IPS-18a (cell line): ENCODE data around the gene ARMC8.

Experiments
- H3K27ac ChIP-seq: one replicate; pipeline ENCODE4 v1.5.1; 2013; ENCODE audit warnings: low read length
- H3K27me3 ChIP-seq: one replicate; pipeline ENCODE4 v1.6.1; 2013; ENCODE audit warnings: mild to moderate bottlenecking, low read length; ENCODE audit not compliant: control insufficient read depth, insufficient read depth
- H3K36me3 ChIP-seq: one replicate; pipeline ENCODE4 v1.6.1; 2013; ENCODE audit warnings: low read depth, low read length; ENCODE audit not compliant: control insufficient read depth
- H3K4me1 ChIP-seq: one replicate; pipeline ENCODE4 v1.6.1; 2013; ENCODE audit warnings: low read depth, low read length; ENCODE audit not compliant: control insufficient read depth
- H3K4me3 ChIP-seq: one replicate; pipeline ENCODE4 v1.5.1; 2013; ENCODE audit warnings: low read length
- H3K9ac ChIP-seq: one replicate; pipeline ENCODE4 v1.6.1; 2013; ENCODE audit warnings: mild to moderate bottlenecking, low read length, moderate library complexity
- H3K9me3 ChIP-seq: one replicate; pipeline ENCODE4 v1.6.1; 2013; ENCODE audit warnings: low read depth, low read length; ENCODE audit not compliant: control insufficient read depth

The ARMC8 gene

GRCh38 chr3:138254216-138254615 lies 67.1 kb downstream of the ARMC8 start:
- Histone ChIP-seq H3K4me3 (no peak overlapping the region), H3K4me1 (no peaks in the 10 kb centered on the region), H3K27me3 (no peaks in the 10 kb centered on the region), H3K9ac (no peak overlapping the region), H3K27ac (no peak overlapping the region), H3K36me3 (no peaks in the 10 kb centered on the region), H3K9me3 (no peaks in the 10 kb centered on the region)

GRCh38 chr3:138256022-138256421 lies 68.9 kb downstream of the ARMC8 start:
- Histone ChIP-seq H3K36me3 (no peaks in the 10 kb centered on the region), H3K4me1 (no peaks in the 10 kb centered on the region), H3K9me3 (no peaks in the 10 kb centered on the region), H3K27ac (no peak overlapping the region), H3K4me3 (no peak overlapping the region), H3K9ac (no peak overlapping the region), H3K27me3 (no peaks in the 10 kb centered on the region)

- Histone ChIP-seq H3K4me1 (no peaks in the 10 kb centered on the region), H3K27me3 (no peaks in the 10 kb centered on the region), H3K36me3 (no peaks in the 10 kb centered on the region), H3K4me3 (no peak overlapping the region), H3K9ac (no peak overlapping the region), H3K9me3 (no peaks in the 10 kb centered on the region), H3K27ac (no peak overlapping the region)
Measured at GRCh38 chr3:138257986-138258385, 70.9 kb downstream of the ARMC8 start.

GRCh38 chr3:138259126-138259525 lies 72.0 kb downstream of the ARMC8 start:
- H3K27me3 ChIP-seq, result no peaks in the 10 kb centered on the region
- no peak overlapping the region for H3K27ac ChIP-seq
- H3K4me1 ChIP-seq, result no peaks in the 10 kb centered on the region
- H3K4me3 ChIP-seq, result no peak overlapping the region
- H3K9me3 ChIP-seq, result no peaks in the 10 kb centered on the region
- H3K9ac ChIP-seq, result no peak overlapping the region
- no peaks in the 10 kb centered on the region for H3K36me3 ChIP-seq

GRCh38 chr3:138260611-138261010 lies 73.5 kb downstream of the ARMC8 start:
- Histone ChIP-seq H3K27ac (no peak overlapping the region), H3K36me3 (no peaks in the 10 kb centered on the region), H3K4me3 (no peak overlapping the region), H3K9me3 (no peaks in the 10 kb centered on the region), H3K27me3 (no peaks in the 10 kb centered on the region), H3K9ac (no peak overlapping the region), H3K4me1 (no peaks in the 10 kb centered on the region)

GRCh38 chr3:138263104-138263503 lies 76.0 kb downstream of the ARMC8 start:
- Histone ChIP-seq H3K9ac (no peak overlapping the region), H3K27me3 (no peaks in the 10 kb centered on the region), H3K27ac (no peak overlapping the region), H3K4me3 (no peak overlapping the region), H3K9me3 (no peaks in the 10 kb centered on the region), H3K36me3 (peaks cover 4% of the 10 kb centered on the region), H3K4me1 (no peaks in the 10 kb centered on the region)

- no peaks in the 10 kb centered on the region for H3K4me1 ChIP-seq
- no peak overlapping the region for H3K27ac ChIP-seq
- peaks cover 4% of the 10 kb centered on the region for H3K36me3 ChIP-seq
- no peaks in the 10 kb centered on the region for H3K9me3 ChIP-seq
- H3K9ac ChIP-seq, result no peak overlapping the region
- H3K27me3 ChIP-seq, result no peaks in the 10 kb centered on the region
- no peak overlapping the region for H3K4me3 ChIP-seq
Measured at GRCh38 chr3:138265745-138266144, 78.6 kb downstream of the ARMC8 start.

GRCh38 chr3:138267083-138267482 lies 80.0 kb downstream of the ARMC8 start:
- Histone ChIP-seq H3K4me3 (no peak overlapping the region), H3K27me3 (no peaks in the 10 kb centered on the region), H3K4me1 (no peaks in the 10 kb centered on the region), H3K9ac (no peak overlapping the region), H3K27ac (no peak overlapping the region), H3K9me3 (no peaks in the 10 kb centered on the region), H3K36me3 (peaks cover 14% of the 10 kb centered on the region)

GRCh38 chr3:138270245-138270644 lies 83.1 kb downstream of the ARMC8 start:
- H3K27me3 ChIP-seq, result no peaks in the 10 kb centered on the region
- no peak overlapping the region for H3K9ac ChIP-seq
- no peak overlapping the region for H3K4me3 ChIP-seq
- peaks cover 33% of the 10 kb centered on the region for H3K36me3 ChIP-seq
- no peaks in the 10 kb centered on the region for H3K9me3 ChIP-seq
- H3K4me1 ChIP-seq, result no peaks in the 10 kb centered on the region
- no peak overlapping the region for H3K27ac ChIP-seq

GRCh38 chr3:138271189-138271794 lies 84.2 kb downstream of the ARMC8 start:
- Histone ChIP-seq H3K4me3 (no peak overlapping the region), H3K9me3 (no peaks in the 10 kb centered on the region), H3K9ac (no peak overlapping the region), H3K36me3 (peaks cover 37% of the 10 kb centered on the region), H3K4me1 (no peaks in the 10 kb centered on the region), H3K27ac (no peak overlapping the region), H3K27me3 (no peaks in the 10 kb centered on the region)

GRCh38 chr3:138281561-138281960 lies 94.5 kb downstream of the ARMC8 start:
- no peaks in the 10 kb centered on the region for H3K27me3 ChIP-seq
- no peak overlapping the region for H3K9ac ChIP-seq
- no peak overlapping the region for H3K4me3 ChIP-seq
- H3K27ac ChIP-seq, result no peak overlapping the region
- peaks cover 16% of the 10 kb centered on the region for H3K36me3 ChIP-seq
- no peaks in the 10 kb centered on the region for H3K9me3 ChIP-seq
- no peaks in the 10 kb centered on the region for H3K4me1 ChIP-seq

GRCh38 chr3:138282836-138283235 lies 95.7 kb downstream of the ARMC8 start:
- Histone ChIP-seq H3K4me3 (no peak overlapping the region), H3K36me3 (peaks cover 24% of the 10 kb centered on the region), H3K9me3 (no peaks in the 10 kb centered on the region)

More at GRCh38 chr3:138282836-138283235, 95.7 kb downstream of the ARMC8 start:
- Histone ChIP-seq H3K4me1 (no peaks in the 10 kb centered on the region), H3K27ac (no peak overlapping the region), H3K27me3 (no peaks in the 10 kb centered on the region), H3K9ac (no peak overlapping the region)
